Activated CD8-positive, alpha-beta memory T cell treated with anti-CD3 and anti-CD28 coated beads for 24 hours (primary cell): ENCODE measurements around the gene ITGA2.

Experiments used
- DNase-seq: peaks from one replicate; pipeline ENCODE4 v3.0.0-alpha.2; 2020

ITGA2 gene

DNA sequence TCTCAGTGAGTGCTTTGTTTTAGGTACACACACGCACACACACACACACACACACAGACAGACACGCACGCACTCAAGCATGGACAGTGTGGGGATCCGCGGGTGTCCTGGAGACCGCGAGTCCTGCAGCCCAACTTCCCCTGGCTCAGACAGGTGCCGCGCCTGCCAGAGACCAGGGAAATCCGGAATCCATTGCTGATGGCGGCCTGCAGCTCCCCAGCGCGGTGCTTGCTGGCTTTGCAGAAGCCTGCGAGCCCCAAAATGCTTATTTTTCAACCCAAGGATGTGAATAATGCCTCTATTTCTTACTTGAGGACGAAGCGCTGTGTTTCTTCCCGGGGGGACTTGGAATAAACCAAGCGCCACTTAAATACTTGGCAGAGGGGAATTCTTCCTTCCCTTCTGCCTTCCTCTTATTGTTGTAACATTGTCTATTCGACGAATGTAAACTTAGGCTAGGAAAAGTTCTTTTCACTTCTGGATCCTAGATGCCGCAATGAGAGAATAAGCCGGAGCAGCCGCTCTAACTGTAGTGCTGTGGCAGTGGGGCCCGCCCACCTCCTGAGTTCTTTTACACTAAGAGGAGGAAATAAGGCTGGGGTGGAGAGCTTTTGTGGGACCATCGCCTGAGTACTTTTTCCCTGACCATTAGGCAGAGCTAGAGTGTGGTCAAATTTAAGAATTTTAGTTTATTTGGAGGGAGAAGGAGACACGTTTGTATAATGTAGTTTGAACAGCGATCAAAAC, 802 bp downstream of the ITGA2 start:
- peak; percentile 63 for DNase-seq

- DNase-seq = no peak
Measured at GRCh38 chr5:52990528-52990925, 1.4 kb downstream of the ITGA2 start.

- no peak for DNase-seq
Measured at GRCh38 chr5:52993367-52993766, 4.2 kb downstream of the ITGA2 start.

GRCh38 chr5:52994266-52994665, 5.1 kb downstream of the ITGA2 start:
- DNase-seq = no peak

GRCh38 chr5:52995095-52995494, 5.9 kb downstream of the ITGA2 start:
- DNase-seq = no peak

GRCh38 chr5:52995914-52996313, 6.8 kb downstream of the ITGA2 start:
- no peak for DNase-seq

DNA sequence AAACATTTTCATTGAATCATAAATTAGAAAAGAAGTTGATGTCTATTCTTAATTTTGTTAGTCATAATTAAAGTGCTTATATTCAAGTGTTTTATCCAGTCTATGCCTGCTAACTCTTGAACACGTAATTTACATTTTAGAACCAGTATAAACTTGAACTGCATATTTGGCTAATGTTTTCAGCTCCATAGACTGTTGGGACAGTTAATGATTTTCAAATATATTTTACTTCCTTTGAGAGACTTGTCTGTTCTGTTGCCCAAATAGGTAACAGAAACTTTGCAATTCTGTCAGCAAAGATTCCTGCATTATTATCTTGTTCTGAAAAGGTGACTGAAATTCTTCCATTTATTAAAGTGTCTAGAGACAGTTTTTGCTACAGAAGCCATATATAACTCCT, 7.8 kb downstream of the ITGA2 start:
- no peak for DNase-seq

- no peak for DNase-seq
Measured at GRCh38 chr5:52997424-52997823, 8.3 kb downstream of the ITGA2 start.

GRCh38 chr5:52998552-52999313, 9.6 kb downstream of the ITGA2 start:
- no peak for DNase-seq

GRCh38 chr5:52999344-52999949, 10.3 kb downstream of the ITGA2 start:
- no peak for DNase-seq

- DNase-seq = no peak
Measured at GRCh38 chr5:53001541-53001940, 12.4 kb downstream of the ITGA2 start.

DNA sequence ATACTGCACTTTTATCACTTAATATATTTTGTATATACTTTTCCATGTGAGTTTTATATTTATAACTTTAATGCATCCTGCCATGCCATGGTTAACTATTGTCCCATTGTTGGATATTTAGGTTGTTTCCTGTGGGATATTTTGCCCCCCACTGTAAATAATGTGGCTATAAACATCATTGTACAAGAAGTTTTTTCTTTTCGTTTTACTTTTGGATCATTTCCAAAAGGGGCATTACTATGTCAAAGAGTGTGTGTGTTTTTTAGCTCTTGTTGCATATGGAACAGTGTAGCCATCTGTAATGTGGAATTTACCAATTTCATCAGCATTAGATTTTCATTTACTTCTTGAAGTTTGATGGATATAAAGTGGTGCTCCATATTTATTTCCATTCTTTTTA, 13.3 kb downstream of the ITGA2 start:
- no peak for DNase-seq

DNA sequence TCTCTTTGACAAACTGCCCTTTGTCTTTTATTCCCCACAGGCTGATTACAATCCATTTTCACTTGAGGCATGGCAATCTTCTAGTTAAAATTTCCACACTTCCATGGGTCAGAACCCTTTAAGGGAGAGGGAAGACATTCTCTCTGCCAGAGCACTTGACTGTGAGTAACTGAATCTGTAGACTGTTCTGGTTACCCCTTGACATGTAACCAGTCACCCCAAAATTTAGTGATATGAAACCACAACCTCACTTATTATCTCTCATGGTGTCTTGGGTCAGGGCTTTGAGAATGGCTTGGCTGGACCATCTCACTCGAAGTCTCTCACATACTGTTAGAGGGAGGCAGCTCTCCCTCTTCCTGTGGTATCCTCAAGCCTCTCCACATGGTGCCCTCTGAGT, 14.0 kb downstream of the ITGA2 start:
- no peak for DNase-seq

GRCh38 chr5:53006911-53007890, 18.0 kb downstream of the ITGA2 start:
- DNase-seq = no peak

DNA sequence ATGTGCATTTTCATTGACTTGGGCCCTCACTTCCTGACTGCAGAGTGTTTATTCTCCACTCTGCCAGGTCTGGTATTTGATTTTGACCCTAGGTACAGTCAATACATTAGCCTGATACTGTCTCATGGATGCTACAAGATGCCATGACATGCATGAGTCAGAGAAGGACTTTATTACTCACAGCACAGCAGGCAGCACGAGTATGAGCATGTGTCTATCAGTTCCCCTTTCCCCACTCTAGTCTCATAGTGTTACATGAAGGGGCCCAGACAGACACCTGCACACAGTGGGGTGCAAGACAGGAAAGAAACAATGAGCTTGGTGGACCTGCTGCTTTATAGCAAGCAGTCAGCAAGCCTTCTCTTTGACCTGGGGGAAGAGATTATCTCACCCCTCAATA, 19.6 kb downstream of the ITGA2 start:
- no peak for DNase-seq

DNA sequence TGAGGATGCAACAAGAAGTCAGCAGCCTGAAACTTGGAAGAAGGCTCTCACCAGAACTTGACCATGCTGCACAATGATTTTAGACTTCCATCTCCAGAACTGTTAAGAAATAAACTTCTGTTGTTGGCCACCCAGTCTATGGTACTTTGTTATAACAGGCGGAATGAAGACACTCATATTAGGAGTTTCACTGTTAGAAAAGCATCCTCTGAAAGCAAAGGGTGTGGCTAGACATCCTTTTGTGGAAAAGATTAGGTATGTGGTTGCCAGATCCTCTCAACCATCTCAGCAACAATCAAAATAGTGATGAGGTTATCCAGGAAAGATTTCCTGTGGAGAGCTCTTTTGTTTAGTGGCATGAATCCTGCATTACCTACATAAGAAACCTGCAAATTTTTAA, 20.7 kb downstream of the ITGA2 start:
- DNase-seq = no peak

GRCh38 chr5:53010814-53011213, 21.7 kb downstream of the ITGA2 start:
- no peak for DNase-seq

GRCh38 chr5:53011233-53011632, 22.1 kb downstream of the ITGA2 start:
- no peak for DNase-seq

DNA sequence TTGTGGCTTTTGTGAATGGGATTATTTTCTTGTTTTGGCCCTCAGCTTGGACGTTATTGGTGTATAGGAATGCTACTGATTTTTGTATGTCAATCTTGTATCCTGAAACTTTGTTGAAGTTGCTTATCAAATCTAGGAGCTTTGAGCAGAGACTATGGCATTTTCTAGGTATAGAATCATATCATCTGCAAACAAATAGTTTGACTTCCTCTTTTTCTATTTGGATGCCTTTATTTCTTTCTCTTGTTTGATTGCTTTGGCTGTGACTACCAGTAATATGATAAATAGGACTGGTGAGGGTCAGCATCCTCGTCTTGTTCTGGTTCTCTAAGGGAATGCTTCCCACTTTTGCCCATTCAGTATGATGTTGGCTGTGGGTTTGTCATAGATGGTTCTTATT, 24.7 kb downstream of the ITGA2 start:
- DNase-seq = no peak

GRCh38 chr5:53017383-53017782, 28.2 kb downstream of the ITGA2 start:
- no peak for DNase-seq

DNA sequence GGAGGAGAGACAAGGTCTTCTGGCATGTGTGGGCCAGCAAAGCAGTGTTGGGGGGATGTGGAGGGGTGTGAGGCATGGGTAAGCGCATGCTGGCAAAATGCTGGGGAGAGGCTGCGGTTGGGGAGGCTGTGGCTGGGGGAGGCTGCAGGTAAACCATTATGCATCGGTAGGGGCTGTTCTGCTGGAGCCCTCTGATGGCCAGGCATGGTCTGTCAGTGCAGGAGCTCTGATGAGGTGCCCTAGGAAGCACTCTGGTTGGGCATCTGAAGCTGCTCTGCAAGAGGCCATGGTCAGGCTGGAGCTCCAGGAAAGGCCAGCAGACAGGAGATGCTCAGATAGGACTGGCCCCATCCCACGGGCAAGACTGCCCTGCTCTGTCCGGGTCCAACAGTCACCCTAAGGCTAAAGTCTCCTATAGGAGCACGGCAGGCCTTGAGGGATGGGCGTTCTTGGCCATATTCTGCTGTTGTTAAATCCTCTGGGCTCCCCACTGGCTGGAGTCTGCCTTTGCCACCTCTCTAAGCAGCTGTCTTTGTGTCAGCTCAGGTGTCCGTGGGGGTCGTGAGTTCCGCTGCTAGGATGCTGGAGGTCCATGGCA, 28.7 kb downstream of the ITGA2 start:
- no peak for DNase-seq

DNA sequence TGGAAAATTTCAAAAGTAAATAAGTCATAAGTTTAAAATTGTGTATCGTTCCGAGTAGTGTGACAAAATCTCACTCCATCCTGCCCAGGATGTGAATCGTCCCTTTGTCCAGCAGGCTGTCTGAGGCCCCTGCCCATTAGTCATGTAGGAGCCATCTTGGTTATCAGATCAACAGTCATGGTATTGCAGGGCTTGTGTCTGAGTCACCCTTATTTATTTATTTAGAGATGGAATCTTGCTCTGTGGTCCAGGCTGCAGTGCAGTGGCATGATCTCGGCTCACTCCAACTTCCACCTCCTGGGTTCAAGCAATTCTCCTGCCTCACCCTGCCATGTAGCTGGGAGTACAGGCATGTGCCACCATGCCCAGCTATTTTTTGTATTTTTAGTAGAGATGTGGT, 30.2 kb downstream of the ITGA2 start:
- DNase-seq = no peak
